ENCODE data around the gene CCDC184.

DNA sequence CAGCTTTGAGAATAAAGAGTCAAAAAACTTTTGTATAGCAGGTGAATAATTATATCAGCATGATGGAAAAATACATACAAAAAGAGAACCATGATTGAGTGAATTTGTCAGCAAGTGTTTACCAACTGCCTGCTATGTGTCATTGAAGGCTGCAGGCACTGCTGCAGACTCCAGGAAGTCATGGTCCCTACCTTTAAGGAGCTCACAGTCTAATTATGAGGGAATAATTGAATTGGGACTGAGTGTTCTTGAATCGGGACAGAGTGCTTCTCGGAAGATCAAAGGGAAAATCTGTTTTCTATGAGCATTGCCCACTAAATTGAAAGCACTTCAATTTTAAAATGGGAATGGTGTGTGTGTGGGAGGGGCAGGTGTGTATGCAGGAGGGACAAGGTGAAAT lies 10.2 kb downstream of the CCDC184 start:
- no peak for TF ChIP-seq EZH2 (IDR thresholded peaks at IDR 0.05; ENCODE audit: insufficient read depth, poor library complexity, severe bottlenecking)
- TF ChIP-seq EZH2phosphoT487 (IDR thresholded peaks at IDR 0.05; ENCODE audit: insufficient read depth, low read depth), result no peak

Measured in GM23248 (cell line).